ENCODE data around the gene CLEC11A. TPM values are rescaled to one million over a fixed set of nuclear protein-coding genes. Genes with fewer than 3 reads are reported as not detected.

The CLEC11A gene
- total RNA-seq, 1 donor from 2014 or later, result 25.0 TPM

DNA sequence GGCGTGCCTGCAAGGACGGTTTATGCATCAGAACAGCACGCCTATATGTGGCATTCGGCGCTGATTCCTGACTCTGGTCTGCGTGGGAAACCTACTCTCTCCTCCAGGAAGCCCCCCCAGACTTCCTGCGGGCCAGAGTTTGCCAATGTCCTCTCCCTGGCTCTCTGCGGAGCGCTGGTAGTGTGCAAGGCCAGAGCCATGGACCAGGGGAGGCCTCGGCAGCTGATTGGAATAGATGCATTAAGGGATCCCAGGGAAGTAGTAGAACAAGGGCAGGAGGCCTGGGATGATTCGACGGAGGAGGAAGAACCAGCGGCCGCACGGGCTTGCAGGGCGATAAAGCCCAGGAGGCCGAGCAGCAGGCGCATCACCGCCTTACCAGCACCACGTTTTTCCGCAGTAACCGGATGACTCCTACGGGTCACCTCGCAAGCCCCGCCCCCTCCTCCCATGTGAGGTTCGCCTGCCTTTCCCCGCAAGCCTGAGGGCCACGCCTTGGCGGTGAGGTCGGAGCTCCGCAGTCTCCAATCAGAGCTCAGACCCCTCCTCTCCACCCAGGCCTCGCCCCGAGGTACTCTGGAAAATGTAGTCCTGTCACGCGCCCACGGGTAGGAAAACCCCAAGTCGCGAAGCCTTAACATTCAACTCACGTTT is 5.0 kb downstream of the CLEC11A start:
- Histone ChIP-seq H3K27ac (no peak overlapping the region), H3K36me3 (no peaks in the 10 kb centered on the region), H3K9me3 (no peaks in the 10 kb centered on the region), H3K27me3 (no peaks in the 10 kb centered on the region), H3K4me3 (no peak overlapping the region), H3K4me1 (peaks cover 32% of the 10 kb centered on the region)
- peak in 1 of 2 donors; percentile 89 for DNase-seq (ENCODE audit: extremely low spot score in 2 of 2)
- TF ChIP-seq POLR2A (IDR thresholded peaks at IDR 0.05) (no peak), POLR2AphosphoS5 (IDR thresholded peaks at IDR 0.05; ENCODE audit: insufficient read depth in 1 of 2, low read depth in 1 of 2) (peak in 1 of 2 donors; percentile 59)
- intact Hi-C loops (cut with DNase I), result no loop called here

DNA sequence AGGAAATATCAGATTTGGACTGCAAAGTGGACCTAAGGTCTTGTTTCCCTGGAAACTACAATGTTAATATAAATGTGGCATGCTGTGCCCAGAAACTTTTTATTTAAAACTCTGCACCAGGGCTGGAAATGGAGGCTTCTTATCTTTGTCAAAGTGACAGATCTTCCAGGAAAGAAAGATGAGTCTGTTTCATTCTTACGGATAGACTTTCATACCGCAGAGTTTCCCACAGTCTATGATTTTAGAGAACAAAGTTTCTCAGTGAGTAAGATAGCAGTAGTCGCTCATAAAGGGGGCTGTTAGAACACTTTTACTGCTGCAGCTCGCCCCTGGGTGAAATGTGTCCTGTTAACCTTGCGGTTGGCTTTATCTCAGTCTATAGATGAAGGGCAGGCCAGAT is 6.7 kb downstream of the CLEC11A start:
- Histone ChIP-seq H3K27ac (no peak overlapping the region), H3K27me3 (no peaks in the 10 kb centered on the region), H3K4me1 (peaks cover 20% of the 10 kb centered on the region), H3K4me3 (no peak overlapping the region), H3K36me3 (no peaks in the 10 kb centered on the region), H3K9me3 (no peaks in the 10 kb centered on the region)
- intact Hi-C loops (cut with DNase I), result no loop called here
- TF ChIP-seq, protein P1, sequence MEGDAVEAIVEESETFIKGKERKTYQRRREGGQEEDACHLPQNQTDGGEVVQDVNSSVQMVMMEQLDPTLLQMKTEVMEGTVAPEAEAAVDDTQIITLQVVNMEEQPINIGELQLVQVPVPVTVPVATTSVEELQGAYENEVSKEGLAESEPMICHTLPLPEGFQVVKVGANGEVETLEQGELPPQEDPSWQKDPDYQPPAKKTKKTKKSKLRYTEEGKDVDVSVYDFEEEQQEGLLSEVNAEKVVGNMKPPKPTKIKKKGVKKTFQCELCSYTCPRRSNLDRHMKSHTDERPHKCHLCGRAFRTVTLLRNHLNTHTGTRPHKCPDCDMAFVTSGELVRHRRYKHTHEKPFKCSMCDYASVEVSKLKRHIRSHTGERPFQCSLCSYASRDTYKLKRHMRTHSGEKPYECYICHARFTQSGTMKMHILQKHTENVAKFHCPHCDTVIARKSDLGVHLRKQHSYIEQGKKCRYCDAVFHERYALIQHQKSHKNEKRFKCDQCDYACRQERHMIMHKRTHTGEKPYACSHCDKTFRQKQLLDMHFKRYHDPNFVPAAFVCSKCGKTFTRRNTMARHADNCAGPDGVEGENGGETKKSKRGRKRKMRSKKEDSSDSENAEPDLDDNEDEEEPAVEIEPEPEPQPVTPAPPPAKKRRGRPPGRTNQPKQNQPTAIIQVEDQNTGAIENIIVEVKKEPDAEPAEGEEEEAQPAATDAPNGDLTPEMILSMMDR (IDR thresholded peaks at IDR 0.05), result no peak
- TF ChIP-seq POLR2A (IDR thresholded peaks at IDR 0.05) (no peak), POLR2AphosphoS5 (IDR thresholded peaks at IDR 0.05; ENCODE audit: insufficient read depth in 1 of 2, low read depth in 1 of 2) (no peak)
- DNase-seq (ENCODE audit: extremely low spot score in 2 of 2), result no peak

- Histone ChIP-seq H3K36me3 (no peaks in the 10 kb centered on the region), H3K4me3 (no peak overlapping the region), H3K27me3 (no peaks in the 10 kb centered on the region), H3K27ac (no peak overlapping the region), H3K4me1 (no peaks in the 10 kb centered on the region), H3K9me3 (no peaks in the 10 kb centered on the region)
- TF ChIP-seq, protein P1 (IDR thresholded peaks at IDR 0.05), result no peak
- TF ChIP-seq POLR2AphosphoS5 (IDR thresholded peaks at IDR 0.05; ENCODE audit: insufficient read depth in 1 of 2, low read depth in 1 of 2) (no peak), POLR2A (IDR thresholded peaks at IDR 0.05) (no peak)
- DNase-seq (ENCODE audit: extremely low spot score in 2 of 2), result no peak
- intact Hi-C loops (cut with DNase I), result no loop called here
These were observed 12.7 kb downstream of the CLEC11A start for GRCh38 chr19:50735869-50736268.

DNA sequence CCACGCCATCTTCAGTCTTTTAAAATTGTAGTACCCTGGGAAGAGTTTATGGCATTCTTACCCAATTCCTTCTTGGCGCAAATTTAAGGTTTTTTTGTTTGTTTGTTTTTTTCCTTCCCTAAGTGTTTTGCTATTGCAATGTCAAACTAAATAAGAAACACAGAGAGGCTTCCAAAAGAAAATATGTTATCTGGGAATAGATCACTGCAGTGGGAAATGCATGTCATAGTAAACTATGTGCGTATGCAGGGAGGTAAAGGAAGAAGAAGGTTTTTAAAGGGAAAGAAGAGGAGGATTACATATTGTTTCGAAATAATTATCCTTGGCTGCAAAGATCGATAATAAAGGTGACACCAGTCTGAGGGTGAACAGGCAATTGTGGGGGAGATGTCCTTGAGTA is 13.2 kb downstream of the CLEC11A start:
- TF ChIP-seq, protein P1 (IDR thresholded peaks at IDR 0.05), result no peak
- TF ChIP-seq POLR2A (IDR thresholded peaks at IDR 0.05) (no peak), POLR2AphosphoS5 (IDR thresholded peaks at IDR 0.05; ENCODE audit: insufficient read depth in 1 of 2, low read depth in 1 of 2) (no peak)
- DNase-seq (ENCODE audit: extremely low spot score in 2 of 2), result no peak
- H3K4me3 ChIP-seq, result no peak overlapping the region
- H3K4me1 ChIP-seq, result no peaks in the 10 kb centered on the region
- intact Hi-C loops (cut with DNase I), result no loop called here
- no peaks in the 10 kb centered on the region for H3K36me3 ChIP-seq
- no peaks in the 10 kb centered on the region for H3K9me3 ChIP-seq
- no peak overlapping the region for H3K27ac ChIP-seq
- H3K27me3 ChIP-seq, result no peaks in the 10 kb centered on the region

DNA sequence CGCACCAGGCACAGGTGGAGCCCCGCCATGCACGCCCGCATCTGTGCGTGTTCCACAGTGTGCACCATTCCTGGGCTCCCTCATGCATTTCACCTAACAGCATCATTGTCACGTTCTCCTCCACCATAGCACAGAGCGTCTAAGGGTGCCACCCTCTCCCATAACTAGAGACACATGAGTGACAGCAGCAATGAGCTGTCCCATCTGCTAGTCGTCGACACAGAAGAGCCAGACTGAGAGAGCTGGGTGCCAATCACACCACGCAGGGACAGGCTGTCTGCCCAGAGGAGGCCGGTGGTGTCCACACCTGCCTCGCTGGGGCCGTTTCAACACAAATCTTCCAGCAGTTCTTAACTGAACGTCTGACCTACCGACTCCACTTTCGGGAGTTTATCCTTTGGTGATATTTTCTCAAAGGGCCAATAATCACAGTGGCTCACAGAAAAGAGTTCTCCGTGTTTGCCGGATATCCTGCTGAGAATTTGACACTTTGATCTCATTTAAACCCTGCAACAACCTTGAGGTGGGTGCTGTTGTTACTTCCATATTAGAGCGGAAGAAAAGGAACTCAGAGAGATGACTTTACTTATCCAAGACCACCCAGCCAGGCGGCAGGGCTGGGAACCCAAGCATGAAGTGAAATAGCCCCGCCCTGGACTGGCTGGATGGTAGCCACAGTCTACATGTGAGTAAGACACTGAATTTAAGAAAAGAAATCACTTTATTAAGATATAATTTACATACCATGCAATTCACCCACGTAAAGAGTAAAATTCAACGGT is 16.2 kb downstream of the CLEC11A start:
- Histone ChIP-seq H3K4me3 (no peak overlapping the region), H3K9me3 (no peaks in the 10 kb centered on the region), H3K4me1 (no peaks in the 10 kb centered on the region), H3K27ac (no peak overlapping the region), H3K27me3 (no peaks in the 10 kb centered on the region), H3K36me3 (no peaks in the 10 kb centered on the region)
- no peak for DNase-seq (ENCODE audit: extremely low spot score in 2 of 2)
- intact Hi-C loops (cut with DNase I), result no loop called here
- TF ChIP-seq, protein P1 (IDR thresholded peaks at IDR 0.05), result no peak
- TF ChIP-seq POLR2AphosphoS5 (IDR thresholded peaks at IDR 0.05; ENCODE audit: insufficient read depth in 1 of 2, low read depth in 1 of 2) (no peak), POLR2A (IDR thresholded peaks at IDR 0.05) (no peak)
